ENCODE measurements around the gene EGFR.

Gene EGFR

DNA sequence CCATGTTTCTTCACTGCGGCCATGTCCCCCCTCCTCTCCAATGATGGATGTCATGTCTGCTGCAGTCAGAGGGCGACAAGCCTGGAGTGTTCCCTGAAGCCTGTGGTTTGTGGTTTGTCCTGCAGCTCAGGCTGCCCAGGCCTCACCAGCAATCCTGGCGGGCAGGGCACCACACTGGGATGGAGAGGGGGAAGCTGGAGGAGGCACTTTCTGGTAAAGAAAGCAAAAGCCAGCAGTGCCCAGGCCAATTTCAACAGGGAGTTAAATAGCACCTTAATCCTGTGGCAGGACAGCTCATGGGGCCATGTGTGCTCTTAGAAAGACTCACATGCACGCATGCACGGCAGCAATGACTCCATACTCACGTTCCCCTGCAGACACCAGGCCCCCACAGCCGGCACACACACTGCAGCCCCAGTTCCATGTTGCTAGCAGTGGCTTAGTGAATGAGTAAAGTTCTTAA, 158.3 kb downstream of the EGFR start:
- peak overlapping the region; percentile 92 for H3K27ac ChIP-seq
- TF ChIP-seq, protein P1, sequence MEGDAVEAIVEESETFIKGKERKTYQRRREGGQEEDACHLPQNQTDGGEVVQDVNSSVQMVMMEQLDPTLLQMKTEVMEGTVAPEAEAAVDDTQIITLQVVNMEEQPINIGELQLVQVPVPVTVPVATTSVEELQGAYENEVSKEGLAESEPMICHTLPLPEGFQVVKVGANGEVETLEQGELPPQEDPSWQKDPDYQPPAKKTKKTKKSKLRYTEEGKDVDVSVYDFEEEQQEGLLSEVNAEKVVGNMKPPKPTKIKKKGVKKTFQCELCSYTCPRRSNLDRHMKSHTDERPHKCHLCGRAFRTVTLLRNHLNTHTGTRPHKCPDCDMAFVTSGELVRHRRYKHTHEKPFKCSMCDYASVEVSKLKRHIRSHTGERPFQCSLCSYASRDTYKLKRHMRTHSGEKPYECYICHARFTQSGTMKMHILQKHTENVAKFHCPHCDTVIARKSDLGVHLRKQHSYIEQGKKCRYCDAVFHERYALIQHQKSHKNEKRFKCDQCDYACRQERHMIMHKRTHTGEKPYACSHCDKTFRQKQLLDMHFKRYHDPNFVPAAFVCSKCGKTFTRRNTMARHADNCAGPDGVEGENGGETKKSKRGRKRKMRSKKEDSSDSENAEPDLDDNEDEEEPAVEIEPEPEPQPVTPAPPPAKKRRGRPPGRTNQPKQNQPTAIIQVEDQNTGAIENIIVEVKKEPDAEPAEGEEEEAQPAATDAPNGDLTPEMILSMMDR (conservative IDR thresholded peaks at IDR 0.05): no peak
- TF ChIP-seq ZFX (IDR thresholded peaks at IDR 0.05): no peak

DNA sequence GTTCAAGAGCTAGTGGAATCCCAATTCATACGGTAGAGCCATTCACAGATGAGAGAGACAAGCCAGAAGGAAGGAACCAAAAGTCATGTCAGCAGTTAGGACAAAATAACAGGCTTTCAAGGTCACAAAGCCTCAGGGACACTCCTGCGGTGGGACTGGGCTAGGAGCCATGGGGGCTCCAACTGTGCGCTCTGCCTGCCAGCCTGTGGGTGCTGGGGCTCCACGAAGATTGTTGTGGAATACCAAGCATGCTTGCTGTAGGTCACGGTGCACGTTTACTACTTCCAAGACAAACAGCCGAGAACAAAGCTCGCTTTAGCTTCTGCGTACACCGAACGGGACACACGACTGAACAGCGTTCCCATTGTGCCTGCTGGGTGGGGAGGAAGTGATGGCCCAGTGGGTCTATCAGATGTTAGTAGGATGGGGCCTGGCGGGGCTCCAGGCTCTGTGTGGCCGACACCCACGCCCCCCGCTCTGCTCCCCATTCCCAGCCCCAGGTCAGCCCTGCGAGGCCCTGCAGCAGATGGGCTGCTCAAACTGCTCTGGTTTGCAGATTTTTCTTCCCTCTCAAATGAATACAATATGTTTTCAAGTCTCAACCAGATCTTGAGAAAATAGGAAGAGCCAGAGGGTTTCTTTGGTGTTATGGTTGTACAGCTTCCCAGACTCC, 158.9 kb downstream of the EGFR start:
- peak overlapping the region; percentile 92 for H3K27ac ChIP-seq

DNA sequence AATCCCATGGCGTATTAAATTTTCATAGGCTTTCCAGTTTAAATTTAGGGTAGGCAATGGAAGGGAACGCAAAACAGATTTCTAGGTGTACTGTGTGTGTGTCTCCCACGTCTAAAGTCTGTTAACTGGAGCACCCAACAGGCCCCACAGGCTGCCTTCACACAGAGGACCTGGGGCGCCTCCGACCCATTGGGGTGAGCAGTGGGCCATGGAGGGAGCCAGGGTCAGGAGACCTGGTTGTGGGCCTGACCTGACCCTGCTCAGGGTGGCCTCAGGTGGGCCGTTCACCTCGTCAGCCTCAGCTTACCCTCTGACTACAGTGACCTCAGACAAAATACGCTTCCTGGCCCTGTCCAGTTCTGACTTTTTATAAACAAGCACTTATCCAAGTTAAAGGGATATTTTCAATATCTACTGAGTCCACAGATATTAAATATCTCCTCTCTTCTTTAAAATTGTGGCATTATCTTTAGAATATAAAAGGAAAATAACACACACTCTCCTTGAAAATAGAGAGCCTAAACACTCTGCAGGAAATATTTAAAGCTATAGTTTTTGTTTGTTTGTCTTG, 159.6 kb downstream of the EGFR start:
- TF ChIP-seq ZFX (IDR thresholded peaks at IDR 0.05): 0 out of 2 replicates have a peak, but pooled peaks have one; percentile 8
- TF ChIP-seq, protein P1 (conservative IDR thresholded peaks at IDR 0.05): no peak
- peak overlapping the region; percentile 92 for H3K27ac ChIP-seq

More for the DNA sequence above, 158.9 kb downstream of the EGFR start:
- no peak for TF ChIP-seq ZFX (IDR thresholded peaks at IDR 0.05)
- TF ChIP-seq, protein P1 (conservative IDR thresholded peaks at IDR 0.05): no peak

DNA sequence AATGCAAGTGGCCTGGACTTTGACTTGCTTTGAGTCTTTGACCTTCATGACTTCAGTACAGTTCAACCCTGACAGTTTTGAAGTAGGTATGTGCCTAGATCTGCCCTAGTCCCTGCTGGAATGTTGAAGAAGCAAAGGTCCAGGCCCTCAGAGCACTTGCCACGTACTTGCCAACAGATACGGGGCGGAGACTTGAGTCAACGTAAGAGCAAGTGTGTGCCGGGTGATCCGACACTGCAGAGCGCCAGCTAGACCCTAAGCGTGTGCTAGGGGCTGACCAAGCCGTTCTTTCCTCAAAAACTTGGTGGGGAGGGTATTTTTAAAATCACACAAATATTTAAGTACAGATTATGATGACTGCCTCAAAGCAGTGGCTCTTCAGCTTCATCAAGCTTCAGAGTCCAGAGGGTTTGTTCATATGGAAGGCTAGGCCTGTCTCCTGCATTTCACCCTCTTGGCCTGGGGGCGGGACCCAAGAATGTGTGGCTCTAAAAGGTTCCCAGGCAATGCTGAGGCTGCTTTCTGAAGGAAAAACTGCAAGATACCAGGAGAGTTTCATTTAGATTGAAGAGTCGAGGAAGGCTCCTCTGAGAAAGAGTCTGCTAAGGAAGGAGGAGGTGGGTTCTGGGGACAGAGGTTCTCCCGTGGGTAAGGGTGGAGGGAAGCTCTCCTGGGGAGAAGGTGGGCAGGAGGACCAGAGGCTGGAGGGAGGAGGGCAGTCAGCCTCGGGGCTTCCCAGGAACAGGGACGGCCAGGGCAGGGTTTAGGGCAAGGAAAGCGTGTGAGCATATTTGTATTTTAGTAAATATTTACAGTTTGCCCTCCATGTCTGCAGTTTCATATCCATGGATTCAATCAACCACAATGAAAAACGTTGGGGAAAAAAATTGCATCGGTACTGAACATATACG, 160.3 kb downstream of the EGFR start:
- no peak for TF ChIP-seq ZFX (IDR thresholded peaks at IDR 0.05)
- TF ChIP-seq, protein P1 (conservative IDR thresholded peaks at IDR 0.05): no peak
- peak overlapping the region; percentile 92 for H3K27ac ChIP-seq

DNA sequence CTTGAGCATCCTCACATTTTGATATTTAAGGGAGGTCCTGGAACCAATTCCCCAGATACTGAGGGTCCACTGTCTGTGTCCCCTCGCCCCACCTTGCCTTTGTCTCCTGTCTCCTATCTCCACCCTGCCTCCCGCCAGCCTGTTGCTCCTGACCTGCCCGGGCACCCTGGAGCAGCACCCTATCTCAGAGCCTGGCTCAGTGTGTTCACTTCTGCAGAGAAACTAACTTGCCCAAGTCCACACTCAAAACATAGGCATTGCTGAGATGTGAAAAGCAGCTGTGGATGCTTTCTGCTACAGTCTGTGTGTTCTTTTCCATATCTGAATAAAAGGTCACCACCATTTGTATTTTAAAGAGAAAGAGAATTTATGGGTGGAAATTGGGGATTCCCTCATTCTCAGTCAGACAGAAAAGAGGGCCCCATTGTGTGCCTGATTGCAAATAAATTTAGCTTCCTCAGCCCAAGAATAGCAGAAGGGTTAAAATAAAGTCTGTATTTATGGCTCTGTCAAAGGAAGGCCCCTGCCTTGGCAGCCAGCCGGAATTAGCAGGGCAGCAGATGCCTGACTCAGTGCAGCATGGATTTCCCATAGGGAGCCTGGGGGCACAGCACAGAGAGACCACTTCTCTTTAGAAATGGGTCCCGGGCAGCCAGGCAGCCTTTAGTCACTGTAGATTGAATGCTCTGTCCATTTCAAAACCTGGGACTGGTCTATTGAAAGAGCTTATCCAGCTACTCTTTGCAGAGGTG, 161.3 kb downstream of the EGFR start:
- TF ChIP-seq ZFX (IDR thresholded peaks at IDR 0.05): no peak
- TF ChIP-seq, protein P1 (conservative IDR thresholded peaks at IDR 0.05): no peak
- H3K27ac ChIP-seq: peak overlapping the region; percentile 92

DNA sequence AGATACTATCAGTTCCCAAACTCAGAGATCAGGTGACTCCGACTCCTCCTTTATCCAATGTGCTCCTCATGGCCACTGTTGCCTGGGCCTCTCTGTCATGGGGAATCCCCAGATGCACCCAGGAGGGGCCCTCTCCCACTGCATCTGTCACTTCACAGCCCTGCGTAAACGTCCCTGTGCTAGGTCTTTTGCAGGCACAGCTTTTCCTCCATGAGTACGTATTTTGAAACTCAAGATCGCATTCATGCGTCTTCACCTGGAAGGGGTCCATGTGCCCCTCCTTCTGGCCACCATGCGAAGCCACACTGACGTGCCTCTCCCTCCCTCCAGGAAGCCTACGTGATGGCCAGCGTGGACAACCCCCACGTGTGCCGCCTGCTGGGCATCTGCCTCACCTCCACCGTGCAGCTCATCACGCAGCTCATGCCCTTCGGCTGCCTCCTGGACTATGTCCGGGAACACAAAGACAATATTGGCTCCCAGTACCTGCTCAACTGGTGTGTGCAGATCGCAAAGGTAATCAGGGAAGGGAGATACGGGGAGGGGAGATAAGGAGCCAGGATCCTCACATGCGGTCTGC, 162.2 kb downstream of the EGFR start:
- TF ChIP-seq, protein P1 (conservative IDR thresholded peaks at IDR 0.05): peak; percentile 86
- TF ChIP-seq ZFX (IDR thresholded peaks at IDR 0.05): no peak
- H3K27ac ChIP-seq: peak overlapping the region; percentile 92

Data from C4-2B (cell line).